ENCODE data around the gene KLHL22.

GRCh38 chr22:20457506-20458240 lies 37.9 kb downstream of the KLHL22 start:
- TF ChIP-seq, protein P1, sequence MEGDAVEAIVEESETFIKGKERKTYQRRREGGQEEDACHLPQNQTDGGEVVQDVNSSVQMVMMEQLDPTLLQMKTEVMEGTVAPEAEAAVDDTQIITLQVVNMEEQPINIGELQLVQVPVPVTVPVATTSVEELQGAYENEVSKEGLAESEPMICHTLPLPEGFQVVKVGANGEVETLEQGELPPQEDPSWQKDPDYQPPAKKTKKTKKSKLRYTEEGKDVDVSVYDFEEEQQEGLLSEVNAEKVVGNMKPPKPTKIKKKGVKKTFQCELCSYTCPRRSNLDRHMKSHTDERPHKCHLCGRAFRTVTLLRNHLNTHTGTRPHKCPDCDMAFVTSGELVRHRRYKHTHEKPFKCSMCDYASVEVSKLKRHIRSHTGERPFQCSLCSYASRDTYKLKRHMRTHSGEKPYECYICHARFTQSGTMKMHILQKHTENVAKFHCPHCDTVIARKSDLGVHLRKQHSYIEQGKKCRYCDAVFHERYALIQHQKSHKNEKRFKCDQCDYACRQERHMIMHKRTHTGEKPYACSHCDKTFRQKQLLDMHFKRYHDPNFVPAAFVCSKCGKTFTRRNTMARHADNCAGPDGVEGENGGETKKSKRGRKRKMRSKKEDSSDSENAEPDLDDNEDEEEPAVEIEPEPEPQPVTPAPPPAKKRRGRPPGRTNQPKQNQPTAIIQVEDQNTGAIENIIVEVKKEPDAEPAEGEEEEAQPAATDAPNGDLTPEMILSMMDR (IDR thresholded peaks at IDR 0.05) = no peak
- no peak for TF ChIP-seq POLR2A (IDR thresholded peaks at IDR 0.05)
